ENCODE results near the gene PRR23B.

GRCh38 chr3:138975351-138975750 lies 45.4 kb downstream of the PRR23B start:
- no peak for TF ChIP-seq POLR2A (IDR thresholded peaks at IDR 0.05; ENCODE audit: low read depth, low read length)
- no peak for TF ChIP-seq POLR2AphosphoS5 (IDR thresholded peaks at IDR 0.05; ENCODE audit: low read depth, low read length)
- TF ChIP-seq TAF1 (IDR thresholded peaks at IDR 0.05; ENCODE audit: low read depth, low read length), result no peak
- TF ChIP-seq SPI1 (IDR thresholded peaks at IDR 0.05; ENCODE audit: low read depth, low read length), result no peak
- TF ChIP-seq POU2F2 (IDR thresholded peaks at IDR 0.05; ENCODE audit: low read depth, low read length), result no peak

All from GM12891 (cell line).